HepG2 (cell line): ENCODE results near the gene UBE2O. TPM values are rescaled to one million over a fixed set of nuclear protein-coding genes. Genes with fewer than 3 reads are reported as not detected.

ENCODE experiments used
- ATF6 ChIP-seq: sonication (generic); formaldehyde crosslinking; conservative IDR thresholded peaks from 2 replicates; pipeline ENCODE4 v1.4.0; 2020; ENCODE audit warnings: missing genetic modification reagents
- ISX ChIP-seq: sonication (generic); formaldehyde crosslinking; conservative IDR thresholded peaks from 2 replicates; pipeline ENCODE4 v1.5.0; 2020; ENCODE audit warnings: missing genetic modification reagents
- NFE2L2 ChIP-seq: fragments of 150-350 bp; IDR thresholded peaks from 2 replicates; pipeline ENCODE4 v1.6.1; 2014; ENCODE audit warnings: low read length
- ZKSCAN5 ChIP-seq: sonication (generic); formaldehyde crosslinking; IDR thresholded peaks from 2 replicates; pipeline ENCODE4 v1.5.1; 2020; ENCODE audit warnings: mild to moderate bottlenecking, missing genetic modification reagents
- ZNF383 ChIP-seq: sonication (generic); formaldehyde crosslinking; IDR thresholded peaks from 2 replicates; pipeline ENCODE4 v1.4.0; 2020; ENCODE audit warnings: missing genetic modification reagents, mild to moderate bottlenecking, borderline replicate concordance
- ZNF530 ChIP-seq: sonication (generic); formaldehyde crosslinking; IDR thresholded peaks from 2 replicates; pipeline ENCODE4 v1.5.0; 2020; ENCODE audit warnings: low read depth, mild to moderate bottlenecking, missing genetic modification reagents
- ZNF563 ChIP-seq: sonication (generic); formaldehyde crosslinking; IDR thresholded peaks from 2 replicates; pipeline ENCODE4 v1.8.0; 2022; ENCODE audit warnings: mild to moderate bottlenecking, moderate library complexity, missing genetic modification reagents
- ZSCAN29 ChIP-seq: sonication (generic); formaldehyde crosslinking; conservative IDR thresholded peaks from 2 replicates; pipeline ENCODE4 v1.4.0; 2020; ENCODE audit warnings: mild to moderate bottlenecking, missing genetic modification reagents
- polyA plus RNA-seq, 8 experiments: library from polyadenylated mRNA; depleted of rRNA in 3 of 8; stranded (reverse) in 7 of 8; unstranded in 1 of 8; fragments of >200 nt; fragmentation: Illumina TruSeq in 4 of 8; extraction: Trizol in 4 of 8; gene quantifications; 2 replicates each; pipeline versions ENCODE4 v1.2.1 to v1.2.3, GENCODE V29; 2011 to 2016; ENCODE audit warnings: low read depth in 4 of 8, missing spikeins in 1 of 8, mixed read lengths in 1 of 8; ENCODE audit not compliant: insufficient read depth in 1 of 8
- total RNA-seq, 5 experiments: library from RNA; depleted of rRNA; stranded (reverse); fragments of >200 nt; fragmentation: Illumina TruSeq; extraction: Trizol; gene quantifications; 2 replicates each; pipeline ENCODE4 v1.2.3, GENCODE V29; 2016; ENCODE audit warnings: low read depth in 1 of 5
- TF ChIP-seq, protein P1 (sequence below): sonication (generic); formaldehyde crosslinking; IDR thresholded peaks from 2 replicates; pipeline ENCODE4 v1.4.0; 2020; ENCODE audit warnings: missing genetic modification reagents
- TF ChIP-seq, protein P2 (sequence below): fragments of 450-650 bp; IDR thresholded peaks from 2 replicates; pipeline ENCODE4 v1.6.1; 2016
- TF ChIP-seq, protein P3 (sequence below): sonication (generic); formaldehyde crosslinking; IDR thresholded peaks from 2 replicates; pipeline ENCODE4 v1.5.1; 2020; ENCODE audit warnings: missing genetic modification reagents, mild to moderate bottlenecking, borderline replicate concordance
- TF ChIP-seq, protein P4 (sequence below): IDR thresholded peaks from 2 replicates; pipeline ENCODE4 v1.6.1; 2016; ENCODE audit warnings: control low read depth

Gene UBE2O
- total and polyA plus RNA-seq, 2 of the 13 experiments (the other 11 are each of a cell fraction or from before 2014, with no cell fraction given), result 21.5 to 23.5 TPM

DNA sequence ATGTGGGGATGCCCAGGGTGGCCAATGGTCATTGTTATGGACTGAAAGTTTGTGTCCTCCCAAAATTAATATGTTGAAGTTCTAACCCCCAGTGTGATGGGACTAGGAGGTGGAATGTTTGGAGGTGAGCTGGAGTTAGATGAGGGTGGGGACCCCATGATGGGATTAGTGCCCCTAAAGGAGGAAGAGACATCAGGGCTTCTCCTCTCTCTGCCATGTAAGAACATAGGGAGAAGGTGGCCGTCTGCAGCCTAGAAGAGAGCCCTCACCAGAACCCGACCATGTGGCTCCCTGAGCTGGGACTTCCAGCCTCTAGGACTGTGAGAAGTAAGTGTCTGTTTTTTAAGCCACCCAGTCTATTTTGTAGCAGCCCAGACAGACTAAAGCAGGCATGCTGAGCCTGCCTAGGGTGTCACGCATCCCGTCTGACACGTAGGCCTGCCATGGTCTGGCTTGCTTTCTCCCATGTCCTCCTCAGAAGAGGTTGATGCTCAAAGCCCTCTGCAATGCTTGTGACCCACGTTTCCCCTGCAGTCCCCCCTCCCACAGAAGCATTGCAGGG is 95.3 kb downstream of the UBE2O start (continued):
- TF ChIP-seq ATF6 (CRISPR knock-in tag) (no peak), ZNF530 (CRISPR knock-in tag) (no peak), ISX (CRISPR knock-in tag) (no peak), ZNF563 (CRISPR knock-in tag) (0 out of 2 replicates have a peak, but pooled peaks have one; percentile 27), NFE2L2 (no peak), ZNF383 (CRISPR knock-in tag) (no peak), ZSCAN29 (CRISPR knock-in tag) (no peak), ZKSCAN5 (CRISPR knock-in tag) (no peak)
- TF ChIP-seq, protein P1, sequence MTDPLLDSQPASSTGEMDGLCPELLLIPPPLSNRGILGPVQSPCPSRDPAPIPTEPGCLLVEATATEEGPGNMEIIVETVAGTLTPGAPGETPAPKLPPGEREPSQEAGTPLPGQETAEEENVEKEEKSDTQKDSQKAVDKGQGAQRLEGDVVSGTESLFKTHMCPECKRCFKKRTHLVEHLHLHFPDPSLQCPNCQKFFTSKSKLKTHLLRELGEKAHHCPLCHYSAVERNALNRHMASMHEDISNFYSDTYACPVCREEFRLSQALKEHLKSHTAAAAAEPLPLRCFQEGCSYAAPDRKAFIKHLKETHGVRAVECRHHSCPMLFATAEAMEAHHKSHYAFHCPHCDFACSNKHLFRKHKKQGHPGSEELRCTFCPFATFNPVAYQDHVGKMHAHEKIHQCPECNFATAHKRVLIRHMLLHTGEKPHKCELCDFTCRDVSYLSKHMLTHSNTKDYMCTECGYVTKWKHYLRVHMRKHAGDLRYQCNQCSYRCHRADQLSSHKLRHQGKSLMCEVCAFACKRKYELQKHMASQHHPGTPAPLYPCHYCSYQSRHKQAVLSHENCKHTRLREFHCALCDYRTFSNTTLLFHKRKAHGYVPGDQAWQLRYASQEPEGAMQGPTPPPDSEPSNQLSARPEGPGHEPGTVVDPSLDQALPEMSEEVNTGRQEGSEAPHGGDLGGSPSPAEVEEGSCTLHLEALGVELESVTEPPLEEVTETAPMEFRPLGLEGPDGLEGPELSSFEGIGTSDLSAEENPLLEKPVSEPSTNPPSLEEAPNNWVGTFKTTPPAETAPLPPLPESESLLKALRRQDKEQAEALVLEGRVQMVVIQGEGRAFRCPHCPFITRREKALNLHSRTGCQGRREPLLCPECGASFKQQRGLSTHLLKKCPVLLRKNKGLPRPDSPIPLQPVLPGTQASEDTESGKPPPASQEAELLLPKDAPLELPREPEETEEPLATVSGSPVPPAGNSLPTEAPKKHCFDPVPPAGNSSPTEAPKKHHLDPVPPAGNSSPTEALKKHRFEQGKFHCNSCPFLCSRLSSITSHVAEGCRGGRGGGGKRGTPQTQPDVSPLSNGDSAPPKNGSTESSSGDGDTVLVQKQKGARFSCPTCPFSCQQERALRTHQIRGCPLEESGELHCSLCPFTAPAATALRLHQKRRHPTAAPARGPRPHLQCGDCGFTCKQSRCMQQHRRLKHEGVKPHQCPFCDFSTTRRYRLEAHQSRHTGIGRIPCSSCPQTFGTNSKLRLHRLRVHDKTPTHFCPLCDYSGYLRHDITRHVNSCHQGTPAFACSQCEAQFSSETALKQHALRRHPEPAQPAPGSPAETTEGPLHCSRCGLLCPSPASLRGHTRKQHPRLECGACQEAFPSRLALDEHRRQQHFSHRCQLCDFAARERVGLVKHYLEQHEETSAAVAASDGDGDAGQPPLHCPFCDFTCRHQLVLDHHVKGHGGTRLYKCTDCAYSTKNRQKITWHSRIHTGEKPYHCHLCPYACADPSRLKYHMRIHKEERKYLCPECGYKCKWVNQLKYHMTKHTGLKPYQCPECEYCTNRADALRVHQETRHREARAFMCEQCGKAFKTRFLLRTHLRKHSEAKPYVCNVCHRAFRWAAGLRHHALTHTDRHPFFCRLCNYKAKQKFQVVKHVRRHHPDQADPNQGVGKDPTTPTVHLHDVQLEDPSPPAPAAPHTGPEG, result no peak
- TF ChIP-seq, protein P2, sequence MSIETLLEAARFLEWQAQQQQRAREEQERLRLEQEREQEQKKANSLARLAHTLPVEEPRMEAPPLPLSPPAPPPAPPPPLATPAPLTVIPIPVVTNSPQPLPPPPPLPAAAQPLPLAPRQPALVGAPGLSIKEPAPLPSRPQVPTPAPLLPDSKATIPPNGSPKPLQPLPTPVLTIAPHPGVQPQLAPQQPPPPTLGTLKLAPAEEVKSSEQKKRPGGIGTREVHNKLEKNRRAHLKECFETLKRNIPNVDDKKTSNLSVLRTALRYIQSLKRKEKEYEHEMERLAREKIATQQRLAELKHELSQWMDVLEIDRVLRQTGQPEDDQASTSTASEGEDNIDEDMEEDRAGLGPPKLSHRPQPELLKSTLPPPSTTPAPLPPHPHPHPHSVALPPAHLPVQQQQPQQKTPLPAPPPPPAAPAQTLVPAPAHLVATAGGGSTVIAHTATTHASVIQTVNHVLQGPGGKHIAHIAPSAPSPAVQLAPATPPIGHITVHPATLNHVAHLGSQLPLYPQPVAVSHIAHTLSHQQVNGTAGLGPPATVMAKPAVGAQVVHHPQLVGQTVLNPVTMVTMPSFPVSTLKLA, result no peak
- TF ChIP-seq, protein P3, sequence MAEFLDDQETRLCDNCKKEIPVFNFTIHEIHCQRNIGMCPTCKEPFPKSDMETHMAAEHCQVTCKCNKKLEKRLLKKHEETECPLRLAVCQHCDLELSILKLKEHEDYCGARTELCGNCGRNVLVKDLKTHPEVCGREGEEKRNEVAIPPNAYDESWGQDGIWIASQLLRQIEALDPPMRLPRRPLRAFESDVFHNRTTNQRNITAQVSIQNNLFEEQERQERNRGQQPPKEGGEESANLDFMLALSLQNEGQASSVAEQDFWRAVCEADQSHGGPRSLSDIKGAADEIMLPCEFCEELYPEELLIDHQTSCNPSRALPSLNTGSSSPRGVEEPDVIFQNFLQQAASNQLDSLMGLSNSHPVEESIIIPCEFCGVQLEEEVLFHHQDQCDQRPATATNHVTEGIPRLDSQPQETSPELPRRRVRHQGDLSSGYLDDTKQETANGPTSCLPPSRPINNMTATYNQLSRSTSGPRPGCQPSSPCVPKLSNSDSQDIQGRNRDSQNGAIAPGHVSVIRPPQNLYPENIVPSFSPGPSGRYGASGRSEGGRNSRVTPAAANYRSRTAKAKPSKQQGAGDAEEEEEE, result no peak
- TF ChIP-seq, protein P4, sequence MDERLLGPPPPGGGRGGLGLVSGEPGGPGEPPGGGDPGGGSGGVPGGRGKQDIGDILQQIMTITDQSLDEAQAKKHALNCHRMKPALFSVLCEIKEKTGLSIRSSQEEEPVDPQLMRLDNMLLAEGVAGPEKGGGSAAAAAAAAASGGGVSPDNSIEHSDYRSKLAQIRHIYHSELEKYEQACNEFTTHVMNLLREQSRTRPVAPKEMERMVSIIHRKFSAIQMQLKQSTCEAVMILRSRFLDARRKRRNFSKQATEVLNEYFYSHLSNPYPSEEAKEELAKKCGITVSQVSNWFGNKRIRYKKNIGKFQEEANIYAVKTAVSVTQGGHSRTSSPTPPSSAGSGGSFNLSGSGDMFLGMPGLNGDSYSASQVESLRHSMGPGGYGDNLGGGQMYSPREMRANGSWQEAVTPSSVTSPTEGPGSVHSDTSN (CRISPR knock-in tag), result 0 out of 2 replicates have a peak, but pooled peaks have one; percentile 31
